GM12872 (cell line): Measurements from ENCODE around the gene ROBO1.

ENCODE experiments used
- TF ChIP-seq, protein P1 (sequence below): IDR thresholded peaks from 3 replicates; pipeline ENCODE4 v1.5.1; 2011; ENCODE audit warnings: low read depth, mild to moderate bottlenecking, low read length, moderate library complexity; ENCODE audit not compliant: insufficient read depth

Gene ROBO1

GRCh38 chr3:78569804-78570203 lies 1198.0 kb downstream of the ROBO1 start:
- TF ChIP-seq, protein P1, sequence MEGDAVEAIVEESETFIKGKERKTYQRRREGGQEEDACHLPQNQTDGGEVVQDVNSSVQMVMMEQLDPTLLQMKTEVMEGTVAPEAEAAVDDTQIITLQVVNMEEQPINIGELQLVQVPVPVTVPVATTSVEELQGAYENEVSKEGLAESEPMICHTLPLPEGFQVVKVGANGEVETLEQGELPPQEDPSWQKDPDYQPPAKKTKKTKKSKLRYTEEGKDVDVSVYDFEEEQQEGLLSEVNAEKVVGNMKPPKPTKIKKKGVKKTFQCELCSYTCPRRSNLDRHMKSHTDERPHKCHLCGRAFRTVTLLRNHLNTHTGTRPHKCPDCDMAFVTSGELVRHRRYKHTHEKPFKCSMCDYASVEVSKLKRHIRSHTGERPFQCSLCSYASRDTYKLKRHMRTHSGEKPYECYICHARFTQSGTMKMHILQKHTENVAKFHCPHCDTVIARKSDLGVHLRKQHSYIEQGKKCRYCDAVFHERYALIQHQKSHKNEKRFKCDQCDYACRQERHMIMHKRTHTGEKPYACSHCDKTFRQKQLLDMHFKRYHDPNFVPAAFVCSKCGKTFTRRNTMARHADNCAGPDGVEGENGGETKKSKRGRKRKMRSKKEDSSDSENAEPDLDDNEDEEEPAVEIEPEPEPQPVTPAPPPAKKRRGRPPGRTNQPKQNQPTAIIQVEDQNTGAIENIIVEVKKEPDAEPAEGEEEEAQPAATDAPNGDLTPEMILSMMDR = no peak

GRCh38 chr3:78565712-78566111 lies 1202.1 kb downstream of the ROBO1 start:
- TF ChIP-seq, protein P1 = no peak

- TF ChIP-seq, protein P1 = no peak
Measured at GRCh38 chr3:78562328-78562727, 1205.5 kb downstream of the ROBO1 start.
